ENCODE data around the gene FAM209B.
"Not testable (repeated sequence)": the region's sequence is repeated elsewhere in the genome, so short reads cannot be mapped to it uniquely, and the experiment has no call there.

Gene FAM209B

DNA sequence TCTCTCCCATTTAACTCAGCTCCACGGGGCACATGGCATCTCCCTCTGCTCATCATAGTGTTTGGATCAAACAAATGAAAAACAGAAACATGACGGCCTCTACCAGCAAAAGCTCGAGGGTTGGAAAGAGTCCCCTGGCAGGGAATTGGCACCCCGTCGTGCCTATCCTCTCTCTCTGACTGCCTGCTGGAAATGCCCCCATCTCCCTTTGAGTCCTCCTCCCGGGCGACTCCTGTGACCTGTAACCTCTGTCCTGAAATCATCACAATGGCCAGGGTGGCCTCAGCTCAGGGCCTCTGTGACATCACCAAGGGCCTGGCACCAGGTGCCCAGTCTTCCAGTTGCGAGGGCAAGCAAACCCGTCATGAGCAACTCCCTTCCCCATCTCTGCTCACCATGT, at the start of gene FAM209B:
FAM209B (plus strand) TSS at position 301 of the 400 bp plus-strand sequence; CDS start at position 397, 96 bp downstream.
- not testable (repeated sequence) for FAIRE-seq

DNA sequence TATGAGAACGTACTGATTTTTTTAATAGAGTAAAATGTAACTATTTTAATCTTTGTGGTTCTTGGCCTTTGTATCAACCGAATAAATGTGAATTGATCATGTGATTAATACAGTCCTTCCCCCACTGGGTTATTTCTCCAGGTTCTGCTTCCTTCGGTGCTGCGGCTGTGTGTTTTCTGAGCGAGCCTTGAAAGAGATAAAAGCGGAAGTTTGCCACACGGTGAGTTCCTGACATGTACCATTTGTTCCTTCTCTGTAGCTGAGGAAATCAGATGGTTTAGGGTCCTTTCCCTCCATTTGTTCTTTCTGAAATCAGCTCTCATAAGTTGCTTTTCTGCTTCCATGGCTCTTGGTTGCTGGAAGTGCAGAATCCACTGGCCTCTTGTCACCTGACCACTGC, 49.1 kb upstream of the FAM209B start:
- no peak for FAIRE-seq

DNA sequence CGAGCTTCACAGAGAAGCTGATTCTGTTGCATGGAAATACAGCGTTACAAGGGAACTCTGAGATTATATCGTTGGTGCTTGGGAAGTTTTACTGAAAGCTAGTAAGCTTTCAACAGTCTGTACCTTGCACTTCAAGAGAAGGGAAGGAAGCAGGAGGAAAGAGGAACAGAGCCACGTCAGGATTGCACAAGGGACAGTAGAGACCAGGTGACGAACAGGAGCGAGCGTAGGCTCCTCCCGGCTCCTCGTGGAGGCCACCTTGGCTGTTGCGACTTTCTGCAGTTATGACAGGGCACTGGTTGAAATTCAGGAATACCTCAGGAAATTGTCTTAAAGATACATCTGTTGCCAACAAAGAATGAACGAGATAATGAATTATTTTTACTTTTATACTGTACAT, 45.8 kb upstream of the FAM209B start:
- FAIRE-seq = no peak

GRCh38 chr20:56488566-56488965, 44.5 kb upstream of the FAM209B start:
- FAIRE-seq = no peak

DNA sequence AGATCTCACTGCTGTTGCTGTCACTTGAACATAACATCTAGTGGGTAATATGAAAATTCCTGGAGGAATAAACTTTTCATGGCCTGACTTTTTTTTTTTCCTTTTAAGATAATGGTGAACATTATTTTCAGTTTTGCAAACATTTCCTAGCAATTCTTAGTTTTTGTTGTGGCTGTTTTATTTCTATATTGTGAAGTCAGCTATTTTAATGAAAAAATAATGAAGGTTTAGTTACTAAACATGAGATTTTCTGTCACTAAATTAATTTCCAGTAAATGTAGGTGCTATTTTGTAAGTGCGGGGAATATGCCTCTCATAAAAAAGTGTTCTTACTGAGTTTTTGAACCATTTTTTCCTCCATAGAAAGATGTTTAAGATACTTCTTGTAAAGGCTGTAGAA, 31.9 kb upstream of the FAM209B start:
- FAIRE-seq = no peak

GRCh38 chr20:56503916-56504315, 29.1 kb upstream of the FAM209B start:
- FAIRE-seq = no peak

DNA sequence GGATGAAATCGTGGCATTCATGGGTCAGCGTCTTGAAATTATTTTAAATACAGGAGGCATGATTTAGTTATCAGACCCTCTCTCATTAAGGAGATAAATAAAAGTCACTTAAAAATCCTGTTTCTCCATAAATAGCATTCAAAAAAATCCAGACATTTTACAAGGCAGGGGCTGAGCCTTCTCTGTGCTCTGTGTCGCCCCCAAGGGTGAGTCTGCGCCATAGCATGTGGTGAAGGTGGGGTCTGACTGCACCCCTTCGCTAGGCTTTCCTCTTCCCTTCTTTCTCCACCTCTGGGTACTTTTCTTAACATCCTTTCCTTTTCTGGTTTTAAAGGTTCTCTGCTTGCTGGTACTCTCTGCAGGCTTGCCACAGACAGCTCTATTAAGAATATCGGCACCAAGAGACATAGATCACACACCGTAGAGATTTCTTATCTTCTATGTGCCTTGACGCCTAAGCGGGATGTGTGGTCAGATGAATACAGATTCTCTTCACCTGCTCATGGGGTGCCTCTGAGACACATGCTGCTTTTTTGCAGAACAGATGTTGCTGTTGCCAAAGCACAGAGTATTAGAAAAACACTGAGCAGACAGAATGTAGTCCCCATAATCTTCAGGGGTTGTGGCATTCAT, 28.6 kb upstream of the FAM209B start:
- FAIRE-seq = no peak

DNA sequence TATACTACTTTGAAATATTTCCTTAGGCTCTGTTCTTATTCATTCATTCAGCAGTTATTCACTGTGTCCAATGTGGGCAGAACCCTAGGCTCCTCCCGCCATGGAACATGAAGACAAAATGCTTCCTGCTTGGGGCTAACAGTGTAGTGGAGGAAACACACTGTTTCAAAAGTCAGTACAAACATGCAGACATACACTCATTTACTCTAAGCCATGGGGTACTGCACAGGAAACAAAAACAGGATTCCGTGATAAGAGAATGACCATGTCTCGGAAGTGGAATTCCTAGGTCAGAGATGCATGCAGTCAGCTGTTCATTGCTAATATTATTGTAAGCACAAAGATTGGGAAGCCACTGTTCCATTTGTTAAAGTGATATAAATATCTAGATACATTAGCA, 26.9 kb upstream of the FAM209B start:
- FAIRE-seq = no peak

GRCh38 chr20:56511926-56512325, 21.1 kb upstream of the FAM209B start:
- no peak for FAIRE-seq

GRCh38 chr20:56513161-56514150, 19.6 kb upstream of the FAM209B start:
- no peak for FAIRE-seq

- FAIRE-seq = no peak
These were observed 16.4 kb upstream of the FAM209B start for GRCh38 chr20:56516631-56517030.

GRCh38 chr20:56517211-56517610, 15.8 kb upstream of the FAM209B start:
- FAIRE-seq = no peak

DNA sequence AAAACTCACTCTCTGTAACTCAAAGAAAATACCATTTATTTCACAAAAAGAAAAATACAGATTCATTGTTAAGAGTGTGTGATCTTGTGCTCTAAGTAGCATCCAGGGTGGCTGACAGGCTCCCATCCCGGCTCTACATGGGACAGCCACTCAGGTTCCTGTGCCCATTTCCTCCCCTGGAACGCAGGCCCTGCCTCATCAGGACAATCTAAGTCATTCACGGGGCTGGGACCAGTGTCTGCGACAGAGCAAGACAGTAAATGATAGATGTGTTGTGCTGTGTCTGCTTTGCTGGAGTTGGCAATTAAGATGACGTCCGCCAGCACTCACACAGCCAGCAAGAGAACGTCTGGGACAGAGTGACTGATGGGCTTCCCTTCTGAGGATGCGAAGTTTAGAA, 15.4 kb upstream of the FAM209B start:
- no peak for FAIRE-seq

- no peak for FAIRE-seq
These were observed 14.9 kb upstream of the FAM209B start for GRCh38 chr20:56518126-56518525.

DNA sequence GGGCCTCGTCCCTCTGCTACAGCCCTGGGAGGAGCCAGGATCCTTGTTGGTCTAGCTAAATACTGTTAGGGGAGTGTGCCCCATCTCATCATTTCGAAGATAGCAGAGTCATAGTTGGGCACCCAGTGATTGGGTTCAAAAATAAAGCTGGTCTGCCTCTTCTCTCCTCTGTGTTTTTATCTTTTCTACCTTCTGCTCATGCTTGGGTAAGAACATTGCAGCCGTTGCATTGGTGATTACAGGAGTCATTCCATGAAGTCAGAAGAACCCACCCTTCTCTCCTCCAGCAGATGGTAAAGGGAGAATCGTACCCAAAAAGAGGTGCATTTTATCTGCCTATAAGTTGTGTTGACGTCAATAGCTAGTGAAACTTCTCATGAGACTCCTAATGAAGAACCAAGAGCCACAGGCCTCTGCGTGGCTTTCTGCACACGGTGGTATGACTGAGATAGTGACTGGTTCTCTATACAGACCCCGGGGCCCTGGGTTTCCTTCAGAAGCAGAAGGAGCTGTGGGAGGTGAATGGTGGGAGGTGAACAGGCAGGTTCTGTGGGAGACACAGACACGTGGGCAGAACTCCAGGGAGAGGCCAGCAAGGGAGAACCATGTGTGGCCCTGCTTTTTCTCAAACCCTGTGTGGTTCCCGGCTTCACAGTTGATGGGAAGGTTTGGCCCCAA, 14.2 kb upstream of the FAM209B start:
- FAIRE-seq = no peak

DNA sequence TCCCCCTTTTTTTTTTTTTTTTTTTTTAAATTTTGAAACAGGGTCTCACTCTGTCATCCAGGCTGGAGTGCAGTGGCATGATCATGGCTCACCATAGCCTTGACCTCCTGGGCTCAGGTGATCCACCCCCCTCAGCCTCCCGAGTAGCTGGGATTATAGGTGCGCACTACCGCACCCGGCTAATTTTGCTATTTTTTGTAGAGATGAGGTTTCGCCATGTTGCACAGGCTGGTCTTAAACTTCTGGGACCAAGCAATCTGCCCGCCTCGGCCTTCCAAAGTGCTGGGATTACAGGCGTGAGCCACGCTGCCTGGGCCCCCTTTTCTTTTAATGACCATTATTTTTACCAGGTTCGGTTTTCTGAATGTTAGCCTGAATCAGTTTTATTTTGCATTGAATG, 13.5 kb upstream of the FAM209B start:
- no peak for FAIRE-seq

DNA sequence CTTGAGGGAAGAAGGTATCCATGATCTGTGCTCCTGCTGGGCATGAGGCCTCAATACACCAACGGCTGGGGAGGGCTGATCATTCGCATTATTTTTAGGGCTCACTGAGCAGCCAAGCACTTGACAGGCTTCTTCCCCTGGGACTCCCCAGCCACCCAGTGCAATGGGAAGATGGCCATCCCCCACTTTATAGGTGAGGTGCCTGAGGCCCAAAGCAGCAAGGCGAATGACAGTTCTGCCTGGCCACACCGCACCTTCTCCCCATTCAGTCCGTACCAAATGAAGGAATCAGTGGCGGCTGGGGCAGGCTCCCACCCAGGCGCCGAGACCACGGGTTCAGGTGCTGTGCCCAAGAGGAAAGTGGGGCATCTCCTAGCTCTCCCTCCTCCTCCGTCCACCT, 12.9 kb upstream of the FAM209B start:
- FAIRE-seq = no peak

DNA sequence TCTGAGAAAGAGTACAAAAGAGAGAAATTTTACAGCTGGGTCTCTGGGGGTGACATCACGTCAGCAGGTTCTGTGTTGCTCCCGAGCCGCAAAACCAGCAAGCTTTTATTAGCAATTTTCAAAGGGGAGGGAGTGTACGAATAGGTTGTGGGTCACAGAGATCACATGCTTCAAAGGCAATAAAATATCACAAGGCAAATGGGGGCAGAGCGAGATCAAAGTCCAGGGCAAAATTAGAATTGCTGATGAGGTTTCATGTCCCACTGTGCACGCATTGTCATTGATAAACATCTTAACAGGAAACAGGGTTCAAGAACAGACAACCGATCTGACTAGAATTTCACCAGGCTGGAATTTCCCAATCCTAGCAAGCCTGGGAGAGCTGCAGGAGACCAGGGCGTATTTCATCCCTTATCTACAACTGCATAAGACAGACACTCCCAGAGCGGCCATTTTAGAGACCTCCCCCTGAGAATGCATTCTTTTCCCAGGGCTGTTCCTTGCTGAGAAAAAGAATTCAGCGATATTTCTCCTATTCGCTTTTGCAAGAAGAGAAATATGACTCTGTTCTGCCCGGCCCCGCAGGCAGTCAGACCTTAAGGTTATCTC, 12.2 kb upstream of the FAM209B start:
- FAIRE-seq = not testable (repeated sequence)

- FAIRE-seq = no peak
These were observed 10.7 kb upstream of the FAM209B start for GRCh38 chr20:56522311-56522710.

DNA sequence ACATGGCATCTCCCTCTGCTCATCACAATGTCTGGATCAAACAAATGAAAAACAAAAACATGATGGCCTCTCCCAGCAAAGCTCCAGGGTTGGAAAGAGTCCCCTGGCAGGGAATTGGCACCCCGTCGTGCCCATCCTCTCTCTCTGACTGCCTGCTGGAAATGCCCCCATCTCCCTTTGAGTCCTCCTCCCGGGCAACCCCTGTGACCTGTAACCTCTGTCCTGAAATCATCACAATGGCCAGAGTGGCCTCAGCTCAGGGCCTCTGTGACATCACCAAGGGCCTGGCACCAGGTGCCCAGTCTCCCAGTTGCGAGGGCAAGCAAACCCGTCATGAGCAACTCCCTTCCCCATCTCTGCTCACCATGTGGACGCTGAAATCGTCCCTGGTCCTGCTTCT, 8.6 kb upstream of the FAM209B start, which contains the start of gene FAM209A:
FAM209A (plus strand) TSS at position 301 of the 400 bp plus-strand sequence; CDS start at position 366, 65 bp downstream.
- FAIRE-seq = not testable (repeated sequence)

- FAIRE-seq = no peak
These were observed 5.5 kb upstream of the FAM209B start for GRCh38 chr20:56527521-56527920.

GRCh38 chr20:56537997-56538396, 5.0 kb downstream of the FAM209B start:
- FAIRE-seq = no peak

GRCh38 chr20:56540415-56540814, 7.4 kb downstream of the FAM209B start:
- no peak for FAIRE-seq
